Chondrocyte (in vitro differentiated cells): ENCODE data around the gene SST. TPM values are rescaled to one million over a fixed set of nuclear protein-coding genes. Genes with fewer than 3 reads are reported as not detected.

Experiments used
- DNase-seq: peaks from one replicate; pipeline ENCODE4 v3.0.0; 2021; ENCODE audit warnings: mixed read lengths, low spot score
- H3K27ac Mint-ChIP-seq: one replicate; pipeline ENCODE4 v1.8.0; 2021; ENCODE audit warnings: mild to moderate bottlenecking, moderate library complexity, mixed read lengths; ENCODE audit not compliant: unreplicated experiment
- H3K27me3 Mint-ChIP-seq: 2 replicates; pipeline ENCODE4 v1.8.0; 2021; ENCODE audit warnings: low read depth, mixed read lengths
- H3K36me3 Mint-ChIP-seq: 2 replicates; pipeline ENCODE4 v1.8.0; 2021; ENCODE audit warnings: low read depth, mixed read lengths
- H3K4me1 Mint-ChIP-seq: 2 replicates; pipeline ENCODE4 v1.8.0; 2021; ENCODE audit warnings: low read depth, mild to moderate bottlenecking, mixed read lengths
- H3K4me3 Mint-ChIP-seq: one replicate; pipeline ENCODE4 v1.8.0; 2021; ENCODE audit warnings: mild to moderate bottlenecking, moderate library complexity, mixed read lengths; ENCODE audit not compliant: unreplicated experiment
- H3K9me3 Mint-ChIP-seq: 2 replicates; pipeline ENCODE4 v1.8.0; 2021; ENCODE audit warnings: low read depth, mixed read lengths
- total RNA-seq: library from RNA; stranded (reverse); gene quantifications from 3 replicates; pipeline ENCODE4 v1.2.1, GENCODE V29; 2021
- TF ChIP-seq, protein P1 (sequence below): fragments of 200-600 bp; sonication (generic); IDR thresholded peaks from 2 replicates; pipeline ENCODE4 v1.5.0; 2021; ENCODE audit warnings: antibody characterized with exemption, mild to moderate bottlenecking, moderate library complexity

Gene SST
- total RNA-seq, 1 donor from 2014 or later: not detected

- H3K36me3 Mint-ChIP-seq: peaks cover 6% of the 10 kb centered on the region
- no peak overlapping the region for H3K4me3 Mint-ChIP-seq
- H3K9me3 Mint-ChIP-seq: peaks cover 5% of the 10 kb centered on the region
- peaks cover 40% of the 10 kb centered on the region for H3K27me3 Mint-ChIP-seq
- peaks cover 7% of the 10 kb centered on the region for H3K4me1 Mint-ChIP-seq
- H3K27ac Mint-ChIP-seq: no peak overlapping the region
- no peak for DNase-seq
- TF ChIP-seq, protein P1, sequence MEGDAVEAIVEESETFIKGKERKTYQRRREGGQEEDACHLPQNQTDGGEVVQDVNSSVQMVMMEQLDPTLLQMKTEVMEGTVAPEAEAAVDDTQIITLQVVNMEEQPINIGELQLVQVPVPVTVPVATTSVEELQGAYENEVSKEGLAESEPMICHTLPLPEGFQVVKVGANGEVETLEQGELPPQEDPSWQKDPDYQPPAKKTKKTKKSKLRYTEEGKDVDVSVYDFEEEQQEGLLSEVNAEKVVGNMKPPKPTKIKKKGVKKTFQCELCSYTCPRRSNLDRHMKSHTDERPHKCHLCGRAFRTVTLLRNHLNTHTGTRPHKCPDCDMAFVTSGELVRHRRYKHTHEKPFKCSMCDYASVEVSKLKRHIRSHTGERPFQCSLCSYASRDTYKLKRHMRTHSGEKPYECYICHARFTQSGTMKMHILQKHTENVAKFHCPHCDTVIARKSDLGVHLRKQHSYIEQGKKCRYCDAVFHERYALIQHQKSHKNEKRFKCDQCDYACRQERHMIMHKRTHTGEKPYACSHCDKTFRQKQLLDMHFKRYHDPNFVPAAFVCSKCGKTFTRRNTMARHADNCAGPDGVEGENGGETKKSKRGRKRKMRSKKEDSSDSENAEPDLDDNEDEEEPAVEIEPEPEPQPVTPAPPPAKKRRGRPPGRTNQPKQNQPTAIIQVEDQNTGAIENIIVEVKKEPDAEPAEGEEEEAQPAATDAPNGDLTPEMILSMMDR: no peak
These were observed 24.6 kb upstream of the SST start for GRCh38 chr3:187694801-187695200.

DNA sequence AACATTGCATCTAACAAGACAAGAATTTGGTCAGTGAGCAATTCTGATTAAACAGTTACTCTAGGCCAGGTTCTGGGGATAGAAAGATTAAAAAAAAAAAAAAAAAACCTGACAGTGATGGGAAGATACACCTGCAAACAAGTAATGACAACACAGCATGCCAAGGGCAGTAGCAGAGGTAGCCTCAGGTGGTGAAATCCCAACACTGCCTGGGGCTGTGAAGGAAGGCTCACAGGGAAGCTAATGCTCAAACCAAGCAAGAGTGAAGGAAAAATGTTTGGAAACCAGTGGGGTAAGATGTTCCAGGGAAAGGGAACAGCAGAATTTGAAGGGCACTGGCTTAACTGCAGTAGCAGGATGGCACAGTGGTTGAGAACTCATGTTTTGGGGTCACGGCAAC lies 23.2 kb upstream of the SST start:
- H3K27ac Mint-ChIP-seq: no peak overlapping the region
- peaks cover 7% of the 10 kb centered on the region for H3K4me1 Mint-ChIP-seq
- H3K4me3 Mint-ChIP-seq: no peak overlapping the region
- peaks cover 45% of the 10 kb centered on the region for H3K27me3 Mint-ChIP-seq
- TF ChIP-seq, protein P1: no peak
- H3K36me3 Mint-ChIP-seq: peaks cover 6% of the 10 kb centered on the region
- no peak for DNase-seq
- peaks cover 5% of the 10 kb centered on the region for H3K9me3 Mint-ChIP-seq

GRCh38 chr3:187689984-187690383 lies 19.8 kb upstream of the SST start:
- no peak overlapping the region for H3K27ac Mint-ChIP-seq
- H3K9me3 Mint-ChIP-seq: peaks cover 18% of the 10 kb centered on the region
- no peak overlapping the region for H3K4me3 Mint-ChIP-seq
- H3K36me3 Mint-ChIP-seq: peaks cover 8% of the 10 kb centered on the region
- peaks cover under 1% of the 10 kb centered on the region for H3K4me1 Mint-ChIP-seq
- H3K27me3 Mint-ChIP-seq: peaks cover 34% of the 10 kb centered on the region
- TF ChIP-seq, protein P1: no peak
- no peak for DNase-seq

DNA sequence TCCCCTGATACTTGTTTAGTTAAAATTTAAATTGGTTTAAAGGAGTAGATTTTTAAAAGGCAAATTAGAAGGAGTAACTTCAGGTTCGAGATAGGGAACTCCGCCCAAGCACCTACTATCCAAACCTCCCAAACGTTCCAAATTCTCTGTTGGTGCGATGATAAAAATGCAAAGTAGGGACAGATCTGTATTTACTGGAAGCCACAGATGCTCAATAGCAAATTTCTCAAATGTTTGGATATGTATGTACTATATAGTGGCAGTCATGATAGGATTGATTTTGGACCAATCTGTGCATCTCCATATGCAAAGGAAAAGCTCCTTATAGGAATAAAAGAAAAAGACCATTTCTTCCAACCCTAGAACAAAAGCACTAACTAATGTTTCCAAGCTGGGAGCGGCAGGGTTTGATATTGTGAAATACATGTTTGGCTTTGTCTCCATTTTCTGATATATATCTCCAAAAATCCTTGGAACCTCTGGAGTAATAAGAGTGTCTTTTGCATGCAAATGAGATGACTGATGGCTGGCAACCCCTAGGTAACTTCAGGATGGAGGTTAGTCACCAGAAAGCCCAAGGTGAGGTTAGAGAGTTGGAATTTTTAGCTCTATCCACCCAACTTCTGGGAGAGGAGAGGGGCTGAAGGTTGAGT lies 16.6 kb upstream of the SST start:
- Mint-ChIP-seq H3K9me3 (peaks cover 17% of the 10 kb centered on the region), H3K36me3 (peaks cover 5% of the 10 kb centered on the region), H3K27me3 (peaks cover 35% of the 10 kb centered on the region), H3K27ac (no peak overlapping the region), H3K4me3 (no peak overlapping the region), H3K4me1 (no peaks in the 10 kb centered on the region)
- DNase-seq: no peak
- TF ChIP-seq, protein P1: no peak

DNA sequence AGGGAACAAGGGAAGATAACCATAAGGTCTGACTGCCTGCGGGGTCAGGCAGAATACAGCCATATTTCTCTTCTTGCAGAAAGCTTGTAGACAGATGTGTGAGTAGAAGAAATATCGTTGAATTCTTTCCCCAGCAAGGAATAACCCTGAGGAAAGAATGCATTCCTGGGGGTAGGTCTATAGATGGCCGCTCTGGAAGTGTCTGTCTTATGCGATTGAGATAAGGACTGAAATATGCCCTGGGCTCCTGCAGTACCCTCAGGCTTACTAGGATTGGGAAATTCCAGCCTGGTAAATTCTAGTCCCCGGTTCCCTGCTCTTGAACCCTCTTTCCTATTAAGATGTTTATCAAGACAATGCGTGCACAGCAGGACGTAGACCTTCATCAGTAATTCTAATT lies 15.8 kb upstream of the SST start:
- no peaks in the 10 kb centered on the region for H3K4me1 Mint-ChIP-seq
- H3K4me3 Mint-ChIP-seq: no peak overlapping the region
- TF ChIP-seq, protein P1: no peak
- H3K27me3 Mint-ChIP-seq: peaks cover 30% of the 10 kb centered on the region
- peaks cover 17% of the 10 kb centered on the region for H3K9me3 Mint-ChIP-seq
- H3K36me3 Mint-ChIP-seq: peaks cover 2% of the 10 kb centered on the region
- no peak for DNase-seq
- no peak overlapping the region for H3K27ac Mint-ChIP-seq
